HG03565 (cell line): Measurements from ENCODE around the gene CACNA1C.
A peak's percentile ranks its signal among the peaks of the same experiment; 100 is the strongest.

Experiments used
- ATAC-seq: cut with Tn5 transposase; IDR thresholded peaks from one replicate; pipeline ENCODE4 v1.9.1; 2021; ENCODE audit warnings: mild to moderate bottlenecking, moderate library complexity; ENCODE audit not compliant: unreplicated experiment

CACNA1C gene

GRCh38 chr12:2687058-2687457, 634.3 kb downstream of the CACNA1C start:
- ATAC-seq = no peak

- no peak for ATAC-seq
Observed at GRCh38 chr12:2687726-2688125, 634.9 kb downstream of the CACNA1C start.

DNA sequence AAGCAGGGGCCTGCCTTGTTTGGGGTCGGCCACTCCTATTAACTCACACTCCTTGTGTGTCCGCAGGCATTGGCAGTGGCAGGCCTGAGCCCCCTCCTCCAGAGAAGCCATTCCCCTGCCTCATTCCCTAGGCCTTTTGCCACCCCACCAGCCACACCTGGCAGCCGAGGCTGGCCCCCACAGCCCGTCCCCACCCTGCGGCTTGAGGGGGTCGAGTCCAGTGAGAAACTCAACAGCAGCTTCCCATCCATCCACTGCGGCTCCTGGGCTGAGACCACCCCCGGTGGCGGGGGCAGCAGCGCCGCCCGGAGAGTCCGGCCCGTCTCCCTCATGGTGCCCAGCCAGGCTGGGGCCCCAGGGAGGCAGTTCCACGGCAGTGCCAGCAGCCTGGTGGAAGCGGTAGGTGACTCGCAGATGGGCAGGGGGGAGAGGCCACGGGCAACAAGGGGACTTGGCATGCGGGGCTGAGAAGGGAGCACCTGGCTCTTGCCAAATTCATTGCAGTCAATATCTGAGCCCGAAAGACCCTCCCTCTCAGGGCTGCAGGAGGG, 635.7 kb downstream of the CACNA1C start:
- ATAC-seq = no peak

GRCh38 chr12:2689393-2689792, 636.6 kb downstream of the CACNA1C start:
- ATAC-seq = no peak

DNA sequence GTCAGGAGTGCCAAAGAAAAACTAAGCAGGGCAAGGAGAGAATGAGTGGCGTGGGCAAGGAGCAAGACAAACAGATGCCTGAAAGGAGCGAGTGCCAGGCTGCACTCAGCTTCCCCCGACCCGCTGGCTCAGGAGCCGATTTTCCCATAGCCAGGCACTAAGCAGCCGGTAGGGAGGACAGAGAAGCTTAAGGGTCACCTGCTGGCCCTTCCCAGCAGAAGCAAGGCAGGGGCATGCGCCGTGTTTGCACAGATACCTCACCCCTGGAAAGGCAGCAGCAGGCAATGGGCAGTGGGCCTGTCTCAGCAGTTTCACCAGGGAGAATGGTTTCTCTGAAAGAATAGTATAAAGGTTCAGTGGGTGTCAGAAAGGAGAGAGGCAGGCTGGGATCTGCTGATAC, 637.1 kb downstream of the CACNA1C start:
- no peak for ATAC-seq

- ATAC-seq = no peak
Observed at GRCh38 chr12:2690348-2691005, 637.7 kb downstream of the CACNA1C start.

- no peak for ATAC-seq
Observed at GRCh38 chr12:2691006-2691344, 638.2 kb downstream of the CACNA1C start.

GRCh38 chr12:2691345-2692071, 638.7 kb downstream of the CACNA1C start:
- peak; percentile 52 for ATAC-seq

DNA sequence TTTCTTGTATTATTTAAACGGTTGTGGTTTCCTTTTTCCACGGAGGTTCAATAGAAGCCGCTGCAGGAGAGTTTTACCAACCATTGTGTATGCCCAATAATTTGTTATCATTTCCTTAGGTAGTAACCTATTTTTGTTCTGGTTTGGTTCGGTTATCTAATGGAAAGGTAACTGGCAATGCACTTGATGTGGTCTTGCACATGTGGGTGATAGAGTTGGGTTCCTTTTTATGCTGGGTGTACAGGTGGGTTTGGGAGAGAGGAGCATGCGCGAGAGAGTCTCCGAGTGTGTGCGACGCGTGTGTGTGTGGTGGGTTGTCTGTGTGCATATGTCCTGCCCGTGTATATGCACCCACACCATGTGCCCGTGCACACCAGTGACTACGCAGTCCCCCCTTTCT, 639.3 kb downstream of the CACNA1C start:
- ATAC-seq = no peak

DNA sequence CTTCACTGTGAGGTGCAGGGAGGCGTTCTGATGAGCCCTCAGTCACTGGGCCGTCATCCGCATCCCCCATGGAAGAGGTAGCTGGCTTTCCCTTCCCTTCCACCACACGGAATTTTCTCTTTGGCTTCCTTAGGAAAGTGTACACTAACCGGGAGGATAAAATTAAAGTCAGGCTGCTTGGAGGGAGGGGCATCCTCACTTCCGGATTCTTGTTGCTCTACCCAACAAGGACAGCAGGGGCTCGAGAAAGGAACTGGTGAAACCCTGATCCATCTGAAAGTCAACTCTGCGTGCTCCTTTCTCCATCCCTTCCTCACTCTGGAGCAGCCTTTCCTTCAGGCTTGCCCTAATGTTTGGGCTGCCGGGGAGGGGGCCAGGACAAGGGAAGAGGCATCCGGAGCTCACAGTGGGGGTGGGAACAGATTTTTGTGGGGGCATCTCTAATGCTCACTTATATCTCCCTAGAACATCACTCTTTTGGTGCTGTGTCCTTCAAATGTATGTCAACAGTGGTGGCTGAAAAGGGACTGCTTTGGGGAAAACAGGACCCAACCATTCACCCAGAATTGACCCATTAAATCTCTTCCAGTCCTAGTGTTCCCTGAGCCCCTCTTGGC, 640.6 kb downstream of the CACNA1C start:
- no peak for ATAC-seq

- ATAC-seq = no peak
Observed at GRCh38 chr12:2693980-2694610, 641.3 kb downstream of the CACNA1C start.

DNA sequence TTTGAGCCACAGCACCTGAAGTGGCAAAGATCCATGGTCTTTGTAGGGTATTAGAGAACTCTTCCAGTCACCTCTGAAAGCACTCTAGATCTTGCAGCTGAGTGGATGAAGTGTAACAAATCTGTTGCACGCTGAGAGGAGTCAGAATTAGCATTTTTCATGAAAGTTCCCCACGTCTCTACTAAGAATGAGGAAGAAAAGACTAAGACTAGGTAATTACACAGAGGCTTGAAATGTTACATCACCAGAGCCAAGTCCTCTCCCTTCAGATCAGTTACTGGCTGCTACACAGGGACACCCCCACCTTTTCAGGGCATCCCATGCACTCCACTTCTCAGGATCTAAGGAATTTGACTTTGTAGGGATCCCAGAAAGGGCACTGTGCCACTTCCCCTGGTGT, 643.3 kb downstream of the CACNA1C start:
- no peak for ATAC-seq

GRCh38 chr12:2697057-2697800, 644.4 kb downstream of the CACNA1C start:
- ATAC-seq = no peak

DNA sequence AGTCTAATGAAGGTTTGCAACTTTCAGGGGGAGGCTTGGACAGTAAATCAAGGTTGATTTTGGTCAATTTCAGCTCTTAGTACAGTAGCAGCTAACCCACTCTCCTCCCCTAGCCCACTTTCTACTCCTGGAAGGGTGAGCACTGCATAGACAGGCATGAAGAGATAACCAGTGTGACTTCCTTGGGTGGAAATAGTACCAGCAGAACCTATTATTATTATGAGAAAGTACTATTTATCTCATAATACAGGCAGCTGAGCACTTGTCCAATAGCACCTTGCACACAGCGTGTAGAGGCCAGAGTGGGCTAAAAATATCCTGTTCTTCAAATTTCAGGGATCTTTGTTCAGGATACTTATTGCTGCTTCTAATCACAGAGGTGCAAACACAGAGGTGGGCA, 645.8 kb downstream of the CACNA1C start:
- ATAC-seq = no peak

GRCh38 chr12:2710701-2711100, 657.9 kb downstream of the CACNA1C start:
- no peak for ATAC-seq

DNA sequence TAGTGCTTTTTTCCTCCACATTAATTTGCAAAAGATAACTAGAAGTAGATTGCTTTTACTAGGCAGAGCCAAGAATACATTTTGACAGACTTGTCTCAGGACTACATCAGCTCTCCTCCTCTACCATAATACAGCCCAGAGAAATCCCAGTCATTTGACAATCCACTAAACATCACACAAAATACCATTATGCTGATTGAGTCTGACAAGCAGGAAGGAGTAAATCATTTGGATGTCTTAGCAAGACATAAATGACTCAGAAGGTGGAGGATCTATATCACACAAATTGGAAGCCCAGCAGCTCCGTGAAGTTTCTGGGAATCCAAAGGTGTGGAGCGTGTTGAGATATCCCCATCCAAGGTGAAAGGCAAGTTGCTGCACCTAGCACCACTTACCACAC, 666.6 kb downstream of the CACNA1C start:
- ATAC-seq = no peak

DNA sequence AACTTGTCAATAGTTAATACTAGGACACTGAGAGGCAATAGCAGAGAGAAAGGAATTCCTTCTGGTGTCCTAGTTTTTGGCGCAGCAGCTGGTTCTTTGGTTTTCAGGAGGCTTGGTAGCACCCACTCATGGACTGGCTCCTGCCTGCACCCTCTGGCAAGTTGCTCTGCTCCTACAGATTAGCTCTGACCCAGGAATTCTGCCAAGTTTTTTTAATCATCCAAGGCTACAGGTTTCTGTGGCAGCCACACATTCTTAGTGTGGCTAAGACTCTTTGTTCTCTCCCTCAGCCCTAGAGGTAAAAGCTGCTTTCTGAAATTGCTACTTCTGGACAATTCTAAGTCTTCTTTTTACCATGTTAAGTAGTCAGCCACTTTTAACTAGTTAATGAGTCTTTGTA, 670.0 kb downstream of the CACNA1C start:
- no peak for ATAC-seq

- no peak for ATAC-seq
Observed at GRCh38 chr12:2732290-2732689, 679.5 kb downstream of the CACNA1C start.

GRCh38 chr12:2733493-2734355, 680.9 kb downstream of the CACNA1C start:
- no peak for ATAC-seq

DNA sequence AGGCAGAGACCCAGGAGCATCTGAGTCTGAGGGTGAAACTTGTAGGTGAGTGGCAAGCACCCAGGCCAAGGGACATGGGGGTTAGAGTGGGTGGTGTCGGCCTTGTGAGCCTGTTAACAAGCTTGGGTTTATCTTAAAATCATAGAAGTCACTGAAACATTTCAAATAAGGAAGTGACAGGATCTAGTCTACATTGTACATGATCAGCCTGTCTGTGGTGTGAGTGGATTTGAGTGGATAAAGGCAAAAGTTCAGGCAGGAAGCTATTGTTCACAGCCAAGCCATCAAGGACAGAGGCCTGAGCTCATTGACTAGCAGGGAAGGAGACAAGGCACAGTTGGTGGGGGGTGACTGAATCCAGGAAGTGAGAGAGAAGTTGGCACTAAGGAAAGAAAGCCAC, 682.6 kb downstream of the CACNA1C start:
- ATAC-seq = no peak
